GM18498 (cell line): ENCODE results near the gene OR52B6.
"Not testable (repeated sequence)": the region's sequence is repeated elsewhere in the genome, so short reads cannot be mapped to it uniquely, and the experiment has no call there.

Experiments
- ATAC-seq: cut with Tn5 transposase; IDR thresholded peaks from one replicate; pipeline ENCODE4 v1.9.1; 2021; ENCODE audit warnings: mild to moderate bottlenecking, moderate library complexity; ENCODE audit not compliant: unreplicated experiment

Gene OR52B6

DNA sequence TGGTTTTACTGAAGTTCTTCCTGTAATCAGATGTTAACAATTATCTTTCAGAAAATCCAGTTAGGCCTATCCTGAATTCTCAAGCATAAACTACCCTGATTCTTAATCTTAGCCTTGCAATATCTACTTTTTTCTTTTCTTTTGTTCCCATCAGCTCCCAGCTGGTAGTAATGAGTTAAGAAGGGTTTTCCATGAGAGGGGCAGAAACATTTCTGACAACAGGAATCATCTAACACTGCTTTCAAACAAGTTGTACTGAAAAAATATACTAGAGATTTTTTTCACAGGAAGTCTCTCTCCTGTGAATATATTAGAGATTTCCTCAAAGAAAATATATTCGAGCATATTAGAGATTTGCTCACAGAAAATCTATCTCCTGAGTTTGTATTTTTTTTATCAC lies 12.5 kb downstream of the OR52B6 start:
- ATAC-seq, result no peak

DNA sequence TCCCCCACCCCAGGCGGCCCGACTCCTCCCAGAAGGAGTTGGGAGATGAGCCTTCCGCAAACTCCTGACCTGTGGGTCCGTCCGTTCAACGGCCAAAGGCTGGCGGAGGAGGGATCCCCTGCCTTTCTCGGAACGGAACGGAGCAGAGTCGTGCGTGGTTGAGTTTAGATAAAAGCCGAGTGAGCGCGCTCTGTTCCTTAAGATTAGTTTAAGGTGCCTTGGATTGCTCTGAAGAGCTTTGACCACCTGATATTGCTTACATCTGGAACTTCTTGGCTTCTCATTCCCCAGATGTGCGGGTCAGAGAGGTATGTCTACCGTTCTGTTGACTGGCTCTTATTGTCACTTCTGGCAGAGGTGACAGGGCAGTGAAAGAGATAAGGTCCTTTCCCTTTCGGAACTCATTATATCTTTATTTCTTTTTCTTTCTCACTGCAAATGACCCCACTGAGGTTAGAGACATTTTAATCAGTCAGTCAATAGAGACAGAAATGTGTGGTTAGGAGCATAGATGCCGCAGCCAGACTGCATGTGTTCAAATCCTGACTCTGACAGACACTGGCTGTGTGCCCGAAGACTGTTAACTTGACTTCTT lies 16.0 kb downstream of the OR52B6 start, which contains the start of gene TRIM6:
TSS of gene TRIM6 (plus strand) at position 31 of the 595 bp plus-strand sequence. CDS start at position 292, 261 bp downstream.
- peak; percentile 51 for ATAC-seq

DNA sequence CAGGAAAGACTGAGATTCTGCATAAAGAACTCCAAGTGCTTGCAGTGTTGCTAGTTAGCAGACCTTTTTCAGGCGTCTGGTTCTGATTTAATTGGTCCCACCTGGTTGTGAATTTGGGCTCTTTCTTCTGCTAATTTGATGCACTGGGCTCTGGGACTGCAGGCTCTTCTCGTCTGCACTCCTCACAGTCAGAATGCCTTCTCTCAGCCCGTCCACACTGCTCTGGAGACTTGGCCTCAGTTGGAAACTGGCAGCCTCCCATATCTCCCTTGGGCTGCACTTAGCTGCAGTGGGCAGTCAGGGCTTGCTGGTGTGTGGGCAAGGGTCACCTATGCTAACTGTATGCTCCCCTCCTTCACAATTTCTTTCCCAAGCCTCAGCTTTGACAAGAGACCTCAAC lies 17.3 kb downstream of the OR52B6 start:
- ATAC-seq, result no peak

DNA sequence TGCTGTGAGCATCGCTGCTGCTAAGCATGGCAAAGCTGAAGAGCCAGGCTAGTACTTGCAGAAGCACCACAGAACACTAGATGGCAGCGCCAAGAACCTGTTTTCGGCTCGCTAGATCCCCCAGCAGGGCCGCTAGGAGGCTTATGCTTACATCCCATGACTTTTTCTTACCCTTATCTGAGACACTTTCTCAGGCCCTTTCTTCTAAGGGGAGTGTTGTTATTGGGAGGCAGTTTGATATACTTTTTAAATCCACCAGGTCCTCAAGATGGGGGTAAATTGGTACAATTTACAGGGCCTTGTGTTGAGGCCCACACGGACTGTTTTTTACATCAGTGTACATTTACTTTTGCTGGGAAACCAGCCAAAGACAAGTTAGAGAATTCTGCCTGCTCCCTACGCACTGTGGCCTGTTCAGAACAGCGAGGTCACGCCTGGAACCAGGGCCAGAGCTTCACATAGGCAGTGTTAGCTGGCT lies 19.7 kb downstream of the OR52B6 start:
- ATAC-seq, result peak; percentile 89

DNA sequence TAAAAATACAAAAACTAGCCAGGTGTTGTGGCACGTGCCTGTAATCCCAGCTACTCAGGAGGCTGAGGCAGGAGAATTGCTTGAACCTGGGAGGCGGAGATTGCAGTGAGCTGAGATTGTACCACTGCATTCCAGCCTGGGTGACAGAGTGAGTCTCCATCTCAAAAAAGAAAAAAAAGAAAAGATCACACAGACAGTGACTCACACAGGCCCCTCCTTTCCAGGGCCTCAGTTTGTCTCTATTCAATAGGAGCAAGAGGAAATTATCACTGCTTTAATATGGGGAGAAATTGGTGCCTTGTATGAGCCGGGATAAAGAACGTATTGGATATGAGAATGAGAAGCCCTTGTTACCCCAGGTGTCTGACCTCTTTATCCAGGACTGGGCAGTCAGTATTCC lies 22.1 kb downstream of the OR52B6 start:
- ATAC-seq, result not testable (repeated sequence)

DNA sequence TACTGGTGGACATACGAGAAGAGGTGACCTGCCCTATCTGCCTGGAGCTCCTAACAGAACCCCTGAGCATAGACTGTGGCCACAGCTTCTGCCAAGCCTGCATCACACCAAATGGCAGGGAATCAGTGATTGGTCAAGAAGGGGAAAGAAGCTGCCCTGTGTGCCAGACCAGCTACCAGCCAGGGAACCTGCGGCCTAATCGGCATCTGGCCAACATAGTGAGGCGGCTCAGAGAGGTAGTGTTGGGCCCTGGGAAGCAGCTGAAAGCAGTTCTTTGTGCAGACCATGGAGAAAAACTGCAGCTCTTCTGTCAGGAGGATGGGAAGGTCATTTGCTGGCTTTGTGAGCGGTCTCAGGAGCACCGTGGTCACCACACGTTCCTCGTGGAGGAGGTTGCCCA lies 22.6 kb downstream of the OR52B6 start:
- ATAC-seq, result no peak

DNA sequence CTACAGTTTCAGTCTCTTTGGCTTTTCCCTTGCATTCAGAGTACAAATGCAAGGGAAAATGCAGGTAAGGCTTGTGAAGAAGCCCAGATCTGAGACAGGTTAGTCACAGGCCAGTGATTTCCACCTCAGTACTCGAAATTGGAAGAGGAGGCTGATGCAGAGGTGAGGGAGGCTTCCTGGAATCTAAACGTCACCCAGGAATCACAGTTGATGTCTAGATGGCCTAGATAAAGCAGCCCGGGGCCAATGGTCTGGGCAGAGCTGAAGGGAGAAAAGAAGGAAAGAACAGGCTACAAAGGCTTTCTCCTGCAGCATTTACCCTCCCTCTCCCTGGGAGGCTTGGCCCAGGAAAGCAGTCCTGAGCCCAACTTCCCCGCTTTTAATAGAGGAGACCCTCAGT lies 24.2 kb downstream of the OR52B6 start:
- ATAC-seq, result no peak

DNA sequence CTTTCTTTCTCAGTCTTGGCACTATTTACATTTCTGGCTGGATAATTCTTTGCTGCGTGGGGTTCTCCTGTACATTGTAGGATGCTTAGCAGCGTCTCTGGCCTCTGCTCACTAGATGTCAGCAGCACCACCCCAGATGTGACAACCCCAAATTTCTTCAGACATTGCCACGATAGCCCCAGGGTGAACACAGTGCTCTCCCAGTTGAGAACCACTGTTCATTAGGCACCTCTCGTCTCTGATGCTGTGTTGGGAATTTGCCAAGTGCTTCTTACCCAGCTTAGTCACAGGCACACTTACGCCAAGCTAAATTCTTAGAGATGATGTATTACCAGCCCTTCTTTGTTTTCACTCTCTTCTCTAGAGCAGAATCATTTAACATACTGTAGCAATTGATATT lies 25.2 kb downstream of the OR52B6 start:
- ATAC-seq, result no peak

DNA sequence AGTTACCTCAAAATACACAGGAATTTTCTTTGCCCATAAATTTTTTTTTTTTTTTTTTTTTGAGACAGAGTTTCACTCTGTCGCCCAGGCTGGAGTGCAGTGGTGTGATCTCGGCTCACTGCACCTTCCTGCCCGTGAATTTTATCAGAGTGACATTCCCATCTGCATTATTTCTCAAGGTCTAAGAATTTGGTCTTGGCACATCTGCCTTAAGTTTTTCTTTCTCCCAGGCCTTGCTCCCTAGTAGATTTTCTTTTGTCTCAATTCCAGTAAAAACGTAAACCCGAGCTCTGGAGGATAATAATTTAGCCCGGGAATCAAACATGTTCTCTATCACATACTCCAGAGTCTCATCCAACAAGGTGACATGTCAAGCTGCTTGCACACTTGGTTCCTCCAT lies 28.1 kb downstream of the OR52B6 start:
- ATAC-seq, result no peak

DNA sequence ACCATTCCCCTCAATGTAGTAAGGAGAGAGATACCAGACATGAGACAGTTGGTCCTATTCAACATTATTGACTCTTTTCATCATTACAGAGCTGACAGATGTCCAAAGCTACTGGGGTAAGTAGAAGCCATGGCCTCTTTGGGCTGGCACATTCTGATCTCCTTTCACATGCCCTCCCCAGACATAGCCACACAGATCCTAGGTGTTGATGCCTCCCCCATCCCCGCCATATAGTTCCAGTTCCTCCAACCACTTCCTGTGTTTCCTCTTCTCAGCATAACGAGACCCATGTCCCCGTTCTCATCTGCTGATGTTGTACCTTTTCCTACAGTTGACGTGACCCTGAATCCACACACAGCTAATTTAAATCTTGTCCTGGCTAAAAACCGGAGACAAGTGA lies 29.8 kb downstream of the OR52B6 start:
- no peak for ATAC-seq

DNA sequence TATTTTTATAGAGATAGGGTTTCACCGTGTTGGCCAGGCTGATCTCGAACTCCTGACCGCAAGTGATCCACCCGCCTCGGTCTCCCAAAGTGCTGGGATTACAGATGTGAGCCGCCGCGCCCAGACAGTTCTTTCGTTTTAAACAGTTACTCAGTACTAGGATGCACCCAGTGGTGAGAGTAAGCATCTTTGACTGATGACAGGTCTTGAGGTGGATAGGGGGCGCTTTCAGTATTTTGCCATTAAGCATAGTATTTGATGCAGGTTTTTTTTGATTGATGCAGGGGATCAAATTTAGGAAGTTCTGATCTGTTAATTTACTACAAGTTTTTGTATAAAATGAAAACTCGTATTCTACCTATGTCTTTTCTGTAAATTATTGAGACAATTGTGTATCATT lies 30.9 kb downstream of the OR52B6 start:
- ATAC-seq, result no peak

DNA sequence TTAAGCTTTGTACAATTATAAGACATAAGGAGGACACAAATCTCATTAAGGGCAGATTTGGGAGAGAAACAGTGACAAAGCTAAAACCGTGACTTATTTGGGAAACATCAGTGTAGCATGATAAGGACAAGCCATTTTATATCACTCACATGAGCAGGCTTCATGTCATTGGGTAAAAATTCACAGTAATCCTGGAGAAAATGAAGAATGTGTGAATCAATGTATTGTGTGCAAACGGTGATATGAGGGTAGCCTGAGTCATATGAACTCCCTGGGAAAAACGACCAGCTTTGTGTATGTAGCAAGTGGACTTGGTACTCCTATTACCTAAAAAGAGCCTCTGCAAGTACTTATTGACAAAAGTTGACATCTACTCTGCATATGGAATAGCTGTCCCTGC lies 38.1 kb downstream of the OR52B6 start:
- ATAC-seq, result no peak

DNA sequence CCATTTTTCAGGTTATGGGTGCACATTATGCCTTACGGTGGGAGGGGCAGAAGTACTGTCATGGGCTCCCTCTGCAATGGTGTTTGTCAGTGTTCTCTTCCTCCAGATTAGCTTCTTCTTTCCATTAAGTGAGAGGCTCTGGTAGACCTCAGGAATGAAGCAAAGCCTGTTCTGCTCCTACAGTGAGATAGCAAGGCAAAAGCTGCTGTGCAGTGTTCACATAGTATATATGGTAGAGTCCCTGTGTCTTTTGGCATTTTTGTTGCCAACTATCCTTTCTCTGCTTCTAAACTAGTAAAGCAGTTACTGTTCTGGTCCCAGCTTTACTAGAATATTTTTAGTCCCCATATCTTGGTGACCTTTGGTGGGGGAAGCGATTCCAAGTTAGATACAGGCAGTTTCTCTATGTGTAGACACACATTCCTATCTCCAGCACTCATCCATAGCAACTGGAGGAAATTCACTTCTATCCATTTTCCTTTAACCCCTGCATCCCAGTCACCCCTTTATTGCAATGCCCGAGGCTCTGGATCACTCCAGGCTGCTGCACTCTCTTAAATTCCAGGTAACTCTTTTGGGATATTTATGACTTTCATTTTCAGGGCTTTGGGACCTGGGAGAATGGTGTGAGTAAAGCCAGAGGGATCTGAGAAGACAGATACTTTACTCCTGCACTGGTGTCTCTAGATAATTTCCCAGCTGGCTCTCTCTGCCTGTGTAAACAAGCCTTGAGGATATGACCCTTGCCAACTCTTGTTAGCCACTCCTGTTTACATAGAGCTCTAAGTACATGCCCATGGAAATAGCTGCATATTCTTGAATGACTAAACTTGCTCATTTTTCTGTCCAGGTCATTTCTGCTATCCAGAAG lies 40.2 kb downstream of the OR52B6 start:
- ATAC-seq, result no peak

DNA sequence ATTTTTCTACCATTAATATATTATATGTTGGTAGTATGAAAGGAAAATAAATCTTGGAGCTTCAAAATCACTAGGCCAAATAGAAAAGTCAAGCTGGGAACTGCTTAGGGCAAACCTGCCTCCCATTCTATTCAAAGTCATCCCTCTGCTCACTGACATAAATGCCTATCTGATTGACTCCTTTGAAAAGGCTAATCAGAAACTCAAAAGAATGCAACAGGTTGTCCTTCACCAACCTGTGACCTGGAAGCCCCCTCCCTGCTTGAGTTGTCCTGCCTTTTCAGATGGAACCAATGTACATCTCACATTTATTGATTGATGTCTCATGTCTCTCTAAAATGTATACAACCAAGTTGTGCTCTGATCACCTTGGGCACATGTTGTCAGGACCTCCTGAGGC lies 40.9 kb downstream of the OR52B6 start:
- no peak for ATAC-seq

DNA sequence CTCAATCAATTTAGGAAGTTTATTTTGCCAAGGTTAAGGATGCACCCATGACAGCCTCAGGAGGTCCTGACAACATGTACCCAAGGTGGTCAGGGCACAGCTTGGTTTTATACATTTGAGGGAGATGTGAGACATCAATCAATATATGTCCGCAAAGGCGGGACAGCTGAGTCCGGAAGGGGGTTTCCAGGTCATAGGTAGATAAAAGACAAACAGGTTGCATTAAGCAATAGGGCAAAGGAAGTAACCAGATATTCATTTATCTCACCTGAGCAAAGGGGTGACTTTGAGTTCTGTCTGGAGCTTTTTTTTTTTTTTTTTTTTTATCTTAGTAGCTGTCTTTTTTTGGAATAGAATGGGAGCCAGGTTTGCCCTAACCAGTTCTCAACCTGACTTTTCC lies 42.1 kb downstream of the OR52B6 start:
- ATAC-seq, result no peak

DNA sequence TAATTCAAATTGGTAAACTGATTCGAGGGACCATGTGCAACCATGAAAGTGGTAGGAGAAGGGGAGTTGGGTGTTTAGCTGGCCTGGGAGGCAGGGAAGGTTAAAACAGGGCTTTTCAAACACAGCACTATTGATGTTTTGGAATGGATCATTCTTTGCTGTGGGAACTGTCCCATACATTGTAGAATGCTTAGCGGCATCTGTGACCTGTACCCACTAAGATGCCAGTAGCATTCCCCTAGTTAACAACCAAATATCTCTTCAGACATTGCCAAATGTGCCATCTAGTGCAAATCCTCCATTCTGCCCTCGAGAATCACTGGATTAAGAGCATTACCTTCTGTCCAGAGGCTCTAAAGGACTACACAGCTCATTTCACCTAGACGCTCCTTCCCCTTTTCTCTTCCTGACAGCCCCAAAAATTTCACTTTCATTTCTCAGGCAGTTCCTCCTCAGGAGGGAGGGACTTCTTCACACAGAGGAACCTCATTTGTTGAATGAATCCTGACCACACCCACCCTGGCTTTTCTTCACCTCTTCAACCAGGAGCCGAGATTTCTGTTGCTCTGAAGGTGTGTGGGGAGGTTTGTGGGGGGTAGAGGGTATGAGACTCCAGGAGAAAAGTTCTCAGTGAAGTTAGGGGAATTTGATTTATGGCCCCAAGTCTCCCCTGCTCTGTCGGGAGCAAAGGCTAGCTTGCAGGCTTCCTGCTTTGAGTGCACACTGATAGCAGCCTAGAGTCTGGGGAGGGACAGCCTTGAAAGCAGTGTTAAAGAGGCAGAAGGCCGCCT lies 44.0 kb downstream of the OR52B6 start, which contains the start of gene TRIM34:
TSS of gene TRIM34 (plus strand) at position 513 of the 791 bp plus-strand sequence. CDS start 7,331 bp downstream, outside the sequence.
- peak; percentile 97 for ATAC-seq

DNA sequence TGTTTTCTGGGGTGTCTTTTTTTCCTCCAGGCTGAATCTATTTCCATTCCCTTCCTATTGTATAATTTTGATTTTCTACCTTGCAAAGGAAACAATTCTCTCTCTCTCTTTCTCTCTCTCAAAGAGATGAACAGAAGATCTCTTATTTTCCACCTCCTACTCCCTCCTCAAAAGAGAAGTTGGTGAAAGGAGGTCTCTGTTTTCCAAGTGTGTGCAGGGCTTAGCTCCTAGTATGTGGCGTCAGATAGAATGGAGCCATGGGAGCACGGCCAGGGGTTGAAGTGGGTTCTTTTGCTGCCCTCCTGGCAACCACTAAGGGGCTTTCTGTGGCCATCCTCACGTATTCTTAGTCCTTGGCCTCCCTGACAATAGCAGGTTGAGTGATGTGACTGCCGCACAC lies 44.6 kb downstream of the OR52B6 start:
- ATAC-seq, result no peak

DNA sequence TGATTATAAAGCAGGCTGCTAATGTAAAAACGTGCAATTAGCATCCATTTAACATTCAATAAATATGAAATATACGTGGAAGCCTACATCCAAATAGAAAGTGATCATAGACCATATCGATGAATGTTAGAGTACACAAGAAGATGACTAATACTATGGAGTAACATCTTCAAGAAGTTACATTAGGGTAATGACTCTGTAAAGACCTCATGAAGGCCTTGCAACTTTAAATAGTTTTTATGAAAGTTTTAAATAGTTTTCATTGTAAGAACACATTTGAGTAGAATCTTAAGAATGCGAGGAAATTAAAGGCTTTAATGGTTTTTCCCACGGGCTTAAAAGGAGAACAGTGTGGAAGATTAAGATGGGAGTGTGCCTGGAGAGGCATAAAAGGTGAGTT lies 45.5 kb downstream of the OR52B6 start:
- ATAC-seq, result no peak

DNA sequence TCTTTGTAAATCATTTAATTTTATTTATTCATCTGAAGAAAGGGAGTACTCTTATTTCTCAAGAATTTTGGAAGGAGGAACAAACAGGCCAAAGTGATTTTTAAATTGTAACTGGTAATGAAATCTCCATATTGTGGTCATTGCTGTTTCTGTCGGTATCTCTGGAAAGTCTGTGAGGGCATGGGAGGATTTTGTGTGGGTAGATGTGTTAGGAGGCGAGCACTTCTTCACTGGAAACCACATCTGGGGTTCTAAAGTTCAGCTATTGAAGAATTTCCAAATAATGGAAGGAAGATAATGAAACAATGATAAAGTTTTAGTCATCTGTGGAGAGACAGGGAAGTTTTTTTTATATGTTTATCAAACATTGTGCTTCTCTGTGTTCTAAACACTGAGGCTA lies 50.7 kb downstream of the OR52B6 start:
- ATAC-seq, result peak; percentile 25
